ENCODE data around the gene HOXA5. TPM values are rescaled to one million over a fixed set of nuclear protein-coding genes. Genes with fewer than 3 reads are reported as not detected.

HOXA5 gene
- total and polyA plus RNA-seq, 2 donors (not counting 1 experiment from before 2014, with no cell fraction given): 18.3 to 35.6 TPM

GRCh38 chr7:27161214-27161720 lies 17.8 kb upstream of the HOXA5 start:
- H3K27me3 ChIP-seq (ENCODE audit: control insufficient read depth, insufficient read depth, low read length): peaks cover 29% of the 10 kb centered on the region
- H3K27ac ChIP-seq (ENCODE audit: insufficient read depth, low read length): no peak overlapping the region
- no peaks in the 10 kb centered on the region for H3K36me3 ChIP-seq (ENCODE audit: control insufficient read depth, insufficient read depth, low read length)
- no peaks in the 10 kb centered on the region for H3K4me1 ChIP-seq (ENCODE audit: control insufficient read depth, extremely low read depth, insufficient read depth, low read length)
- no peaks in the 10 kb centered on the region for H3K79me2 ChIP-seq (ENCODE audit: control insufficient read depth, insufficient read depth, low read length)
- H3K4me3 ChIP-seq (replicated peaks in 1 of 4; ENCODE audit: control extremely low read depth in 1 of 4, insufficient read depth in 1 of 4, low read depth in 3 of 4, low read length in 4 of 4): peak overlapping the region; percentile 39 to 74 (median 54)
- TF ChIP-seq CTCF (conservative IDR thresholded peaks at IDR 0.05 in 1 of 2, IDR thresholded peaks at IDR 0.05 in 1 of 2; ENCODE audit: low read depth in 1 of 2, low read length in 2 of 2): no peak
- no peak for TF ChIP-seq EZH2 (IDR thresholded peaks at IDR 0.05; ENCODE audit: low read length, missing control alignments)
- H2AFZ ChIP-seq (ENCODE audit: low read length): peak overlapping the region; percentile 75
- H3K4me2 ChIP-seq (ENCODE audit: extremely low read depth, insufficient read depth, low read length): peak overlapping the region; percentile 75
- no peaks in the 10 kb centered on the region for H3K9me3 ChIP-seq (ENCODE audit: control insufficient read depth, insufficient read depth, low read depth, low read length)
- no peaks in the 10 kb centered on the region for H4K20me1 ChIP-seq (ENCODE audit: control insufficient read depth, extremely low read depth, insufficient read depth, low read length)
- H3K9ac ChIP-seq (ENCODE audit: insufficient read depth, low read length): no peak overlapping the region
- DNase-seq (ENCODE audit: low read depth in 2 of 2): no peak

- peak; percentile 55 to 84 for DNase-seq (ENCODE audit: low read depth in 2 of 2)
- Histone ChIP-seq H3K4me1 (ENCODE audit: control insufficient read depth, extremely low read depth, insufficient read depth, low read length) (no peaks in the 10 kb centered on the region), H4K20me1 (ENCODE audit: control insufficient read depth, extremely low read depth, insufficient read depth, low read length) (no peaks in the 10 kb centered on the region), H3K9me3 (ENCODE audit: control insufficient read depth, insufficient read depth, low read depth, low read length) (no peaks in the 10 kb centered on the region), H3K4me2 (ENCODE audit: extremely low read depth, insufficient read depth, low read length) (peak overlapping the region; percentile 75), H3K9ac (ENCODE audit: insufficient read depth, low read length) (peak overlapping the region; percentile 33), H2AFZ (ENCODE audit: low read length) (peak overlapping the region; percentile 75), H3K27ac (ENCODE audit: insufficient read depth, low read length) (no peak overlapping the region), H3K27me3 (ENCODE audit: control insufficient read depth, insufficient read depth, low read length) (peaks cover 23% of the 10 kb centered on the region), H3K79me2 (ENCODE audit: control insufficient read depth, insufficient read depth, low read length) (no peaks in the 10 kb centered on the region), H3K36me3 (ENCODE audit: control insufficient read depth, insufficient read depth, low read length) (no peaks in the 10 kb centered on the region), H3K4me3 (replicated peaks in 1 of 4; ENCODE audit: control extremely low read depth in 1 of 4, insufficient read depth in 1 of 4, low read depth in 3 of 4, low read length in 4 of 4) (peak overlapping the region; percentile 39 to 74 (median 54))
- peak; percentile 79 to 84 for TF ChIP-seq CTCF (conservative IDR thresholded peaks at IDR 0.05 in 1 of 2, IDR thresholded peaks at IDR 0.05 in 1 of 2; ENCODE audit: low read depth in 1 of 2, low read length in 2 of 2)
- no peak for TF ChIP-seq EZH2 (IDR thresholded peaks at IDR 0.05; ENCODE audit: low read length, missing control alignments)
Observed at GRCh38 chr7:27160546-27161213, 17.2 kb upstream of the HOXA5 start.

- H3K9me3 ChIP-seq (ENCODE audit: control insufficient read depth, insufficient read depth, low read depth, low read length): no peaks in the 10 kb centered on the region
- no peaks in the 10 kb centered on the region for H3K36me3 ChIP-seq (ENCODE audit: control insufficient read depth, insufficient read depth, low read length)
- peaks cover 18% of the 10 kb centered on the region for H3K27me3 ChIP-seq (ENCODE audit: control insufficient read depth, insufficient read depth, low read length)
- peak overlapping the region in 1 of 4 experiments; percentile 74 for H3K4me3 ChIP-seq (replicated peaks in 1 of 4; ENCODE audit: control extremely low read depth in 1 of 4, insufficient read depth in 1 of 4, low read depth in 3 of 4, low read length in 4 of 4)
- H3K4me1 ChIP-seq (ENCODE audit: control insufficient read depth, extremely low read depth, insufficient read depth, low read length): peaks cover 4% of the 10 kb centered on the region
- no peak overlapping the region for H3K27ac ChIP-seq (ENCODE audit: insufficient read depth, low read length)
- H4K20me1 ChIP-seq (ENCODE audit: control insufficient read depth, extremely low read depth, insufficient read depth, low read length): no peaks in the 10 kb centered on the region
- peak overlapping the region; percentile 75 for H3K4me2 ChIP-seq (ENCODE audit: extremely low read depth, insufficient read depth, low read length)
- no peak overlapping the region for H3K9ac ChIP-seq (ENCODE audit: insufficient read depth, low read length)
- no peak for DNase-seq (ENCODE audit: low read depth in 2 of 2)
- H2AFZ ChIP-seq (ENCODE audit: low read length): peak overlapping the region; percentile 44
- TF ChIP-seq CTCF (conservative IDR thresholded peaks at IDR 0.05 in 1 of 2, IDR thresholded peaks at IDR 0.05 in 1 of 2; ENCODE audit: low read depth in 1 of 2, low read length in 2 of 2) (no peak), EZH2 (IDR thresholded peaks at IDR 0.05; ENCODE audit: low read length, missing control alignments) (no peak)
- no peaks in the 10 kb centered on the region for H3K79me2 ChIP-seq (ENCODE audit: control insufficient read depth, insufficient read depth, low read length)
Observed at GRCh38 chr7:27160145-27160545, 16.7 kb upstream of the HOXA5 start.

Data from fibroblast of lung (primary cell).